ENCODE measurements around the gene PEPD.

GRCh38 chr19:33545217-33545981 is 23.8 kb upstream of the PEPD start:
- no peak for TF ChIP-seq CTCF (IDR thresholded peaks at IDR 0.05)
- no peak for TF ChIP-seq ZFX (IDR thresholded peaks at IDR 0.05; ENCODE audit: borderline replicate concordance)
